ENCODE measurements around the gene PAX4. TPM values are rescaled to one million over a fixed set of nuclear protein-coding genes. Genes with fewer than 3 reads are reported as not detected.
A peak's percentile ranks its signal among the peaks of the same experiment; 100 is the strongest.

Gene PAX4
- total and polyA plus RNA-seq, 2 of the 4 experiments (the other 2 are of a cell fraction), result not detected

- Histone ChIP-seq H3K9me3 (ENCODE audit: control insufficient read depth, insufficient read depth, low read length) (no peaks in the 10 kb centered on the region), H3K9me1 (ENCODE audit: insufficient read depth, low read length) (peaks cover 10% of the 10 kb centered on the region), H2AK9ac (replicated peaks; ENCODE audit: low read depth, low read length, poor library complexity) (no peak overlapping the region), H2BK20ac (ENCODE audit: low read depth, low read length) (no peak overlapping the region), H4K20me1 (ENCODE audit: insufficient read depth, low read length) (peaks cover 32% of the 10 kb centered on the region), H4K5ac (ENCODE audit: low read depth, low read length) (no peak overlapping the region), H3K4me1 (ENCODE audit: control insufficient read depth, insufficient read depth, low read length) (peaks cover 6% of the 10 kb centered on the region), H3K79me1 (ENCODE audit: low read depth in 1 of 2, low read length in 2 of 2) (peaks cover 18 to 41% of the 10 kb centered on the region in 2 experiments; a peak in 3 of 4 replicates), H2AFZ (replicated peaks; ENCODE audit: low read length, poor library complexity) (no peak overlapping the region), H3K27me3 (ENCODE audit: control insufficient read depth, insufficient read depth, low read length) (no peaks in the 10 kb centered on the region), H3K36me3 (ENCODE audit: control insufficient read depth, insufficient read depth, low read length) (peaks cover 24% of the 10 kb centered on the region), H3K4me2 (ENCODE audit: low read depth, low read length) (no peak overlapping the region), H3K14ac (replicated peaks; ENCODE audit: low read depth, low read length) (no peak overlapping the region), H2BK5ac (ENCODE audit: low read depth, low read length, poor library complexity, severe bottlenecking) (no peak overlapping the region), H2BK15ac (ENCODE audit: low read depth, low read length) (no peak overlapping the region), H4K8ac (ENCODE audit: low read depth in 2 of 2, low read length in 2 of 2) (no peak overlapping the region), H3K4ac (ENCODE audit: low read depth, low read length) (no peak overlapping the region), H2BK120ac (ENCODE audit: low read depth, low read length) (no peak overlapping the region), H3K9ac (ENCODE audit: low read depth, low read length) (no peak overlapping the region), H3K23ac (ENCODE audit: low read depth, low read length) (no peak overlapping the region), H3K18ac (ENCODE audit: low read depth, low read length) (no peak overlapping the region), H3K27ac (ENCODE audit: insufficient read depth, low read length) (no peak overlapping the region), H3K4me3 (ENCODE audit: insufficient read depth, low read depth, low read length) (no peak overlapping the region), H3K56ac (ENCODE audit: extremely low read depth, insufficient read depth, low read length) (no peak overlapping the region), H2AK5ac (ENCODE audit: low read depth, low read length) (no peak overlapping the region), H4K91ac (ENCODE audit: insufficient read depth, low read depth, low read length) (no peak overlapping the region)
- no peak for TF ChIP-seq POLR2A (IDR thresholded peaks at IDR 0.05; ENCODE audit: low read depth, low read length)
- no peak for TF ChIP-seq CHD1 (IDR thresholded peaks at IDR 0.05; ENCODE audit: low read depth, low read length)
- TF ChIP-seq RFX5 (IDR thresholded peaks at IDR 0.05; ENCODE audit: low read depth, low read length), result no peak
- no peak for TF ChIP-seq RCOR1 (IDR thresholded peaks at IDR 0.05; ENCODE audit: insufficient replicate concordance, low read length)
- TF ChIP-seq SMC3 (IDR thresholded peaks at IDR 0.05; ENCODE audit: low read depth, low read length), result no peak
- TF ChIP-seq CEBPB (IDR thresholded peaks at IDR 0.05; ENCODE audit: low read depth, low read length), result no peak
- TF ChIP-seq USF2 (IDR thresholded peaks at IDR 0.05; ENCODE audit: low read depth, low read length), result no peak
- no peak for TF ChIP-seq BHLHE40 (IDR thresholded peaks at IDR 0.05; ENCODE audit: low read depth, low read length)
- TF ChIP-seq CTCF (conservative IDR thresholded peaks at IDR 0.05; ENCODE audit: low read depth, low read length), result no peak
- in situ Hi-C loops (cut with MboI; ENCODE audit: low sequenced_read_pairs), result no loop called here
- ATAC-seq (ENCODE audit: low read depth), result peak; percentile 30
- ChIA-PET CTCF (no interaction called here), POLR2A (ENCODE audit: unreplicated experiment) (no interaction called here)
- dilution Hi-C loops (cut with HindIII; ENCODE audit: low sequenced_read_pairs, unreplicated experiment), result no loop called here
- intact Hi-C loops (cut with micrococcal nuclease), result no loop called here
- no TSS peak for BruUV-seq (replicated peaks)
- 100% methylated on average over 1 of the region's 4 CpGs; no CpG with 5 or more reads in 1 of the 2 experiments for WGBS, 2 experiments (ENCODE audit: extremely low coverage in 2 of 2, insufficient read length in 1 of 2)
- no peak for DNase-seq
Observed at GRCh38 chr7:127578711-127579275, 39.1 kb downstream of the PAX4 start.

Data from IMR-90 (cell line).